ENCODE data around the gene PIGU. TPM values are rescaled to one million over a fixed set of nuclear protein-coding genes. Genes with fewer than 3 reads are reported as not detected.

Gene PIGU
- total and polyA plus RNA-seq, 2 of the 13 experiments (the other 11 are each of a cell fraction or from before 2014, with no cell fraction given): 45.5 to 231 TPM

DNA sequence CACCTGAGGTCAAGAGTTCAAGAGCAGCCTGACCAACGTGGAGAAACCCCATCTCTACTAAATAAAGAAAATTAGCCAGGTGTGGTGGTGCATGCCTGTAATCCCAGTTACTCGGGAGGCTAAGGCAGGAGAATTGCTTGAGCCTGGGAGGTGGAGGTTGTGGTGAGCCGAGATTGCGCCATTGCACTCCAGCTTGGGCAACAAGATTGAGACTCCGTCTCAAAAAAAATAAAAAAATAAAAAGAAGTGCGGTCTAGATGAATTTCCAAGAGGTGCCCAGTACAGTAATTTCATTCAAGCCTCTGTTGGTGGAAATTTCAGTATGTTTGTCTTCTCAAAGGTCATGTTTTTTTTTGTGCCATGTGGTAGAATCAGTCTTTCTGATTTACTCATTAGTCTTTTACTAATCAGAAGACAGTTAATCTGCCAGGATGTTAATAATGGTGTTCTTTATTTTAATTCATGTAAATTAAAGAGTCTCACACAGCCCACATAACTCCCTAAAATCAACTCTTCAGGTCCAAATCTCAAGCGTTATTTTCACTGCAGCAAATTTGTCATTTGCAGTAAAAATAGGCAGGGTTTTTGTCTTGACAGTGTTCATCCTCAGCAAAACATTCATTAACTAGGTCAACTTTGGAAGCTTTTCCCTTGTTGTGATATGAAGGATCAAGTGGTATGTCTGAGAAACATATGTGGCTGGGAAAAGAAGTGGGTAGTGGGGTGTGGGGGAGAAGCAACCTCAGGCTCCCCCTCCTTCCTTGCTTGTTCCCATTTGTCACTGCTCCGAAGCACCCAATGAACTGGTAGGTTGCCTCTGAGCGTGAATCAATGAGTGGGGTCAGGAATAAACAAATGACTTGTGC, 40.6 kb upstream of the PIGU start (continued):
- TF ChIP-seq, protein P1, sequence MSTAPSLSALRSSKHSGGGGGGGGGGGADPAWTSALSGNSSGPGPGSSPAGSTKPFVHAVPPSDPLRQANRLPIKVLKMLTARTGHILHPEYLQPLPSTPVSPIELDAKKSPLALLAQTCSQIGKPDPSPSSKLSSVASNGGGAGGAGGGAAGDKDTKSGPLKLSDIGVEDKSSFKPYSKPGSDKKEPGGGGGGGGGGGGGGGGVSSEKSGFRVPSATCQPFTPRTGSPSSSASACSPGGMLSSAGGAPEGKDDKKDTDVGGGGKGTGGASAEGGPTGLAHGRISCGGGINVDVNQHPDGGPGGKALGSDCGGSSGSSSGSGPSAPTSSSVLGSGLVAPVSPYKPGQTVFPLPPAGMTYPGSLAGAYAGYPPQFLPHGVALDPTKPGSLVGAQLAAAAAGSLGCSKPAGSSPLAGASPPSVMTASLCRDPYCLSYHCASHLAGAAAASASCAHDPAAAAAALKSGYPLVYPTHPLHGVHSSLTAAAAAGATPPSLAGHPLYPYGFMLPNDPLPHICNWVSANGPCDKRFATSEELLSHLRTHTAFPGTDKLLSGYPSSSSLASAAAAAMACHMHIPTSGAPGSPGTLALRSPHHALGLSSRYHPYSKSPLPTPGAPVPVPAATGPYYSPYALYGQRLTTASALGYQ (CRISPR knock-in tag; IDR thresholded peaks at IDR 0.05): peak; percentile 61; the same call in 1 of the 2 replicates
- TF ChIP-seq ZNF367 (CRISPR knock-in tag; IDR thresholded peaks at IDR 0.05; ENCODE audit: borderline replicate concordance): no peak
- TF ChIP-seq CEBPZ (IDR thresholded peaks at IDR 0.05; ENCODE audit: low read length): no peak
- no peak for TF ChIP-seq KLF13 (CRISPR knock-in tag; IDR thresholded peaks at IDR 0.05)
- TF ChIP-seq HDAC6 (IDR thresholded peaks at IDR 0.05; ENCODE audit: low read depth, low read length): no peak
- TF ChIP-seq, protein P2, sequence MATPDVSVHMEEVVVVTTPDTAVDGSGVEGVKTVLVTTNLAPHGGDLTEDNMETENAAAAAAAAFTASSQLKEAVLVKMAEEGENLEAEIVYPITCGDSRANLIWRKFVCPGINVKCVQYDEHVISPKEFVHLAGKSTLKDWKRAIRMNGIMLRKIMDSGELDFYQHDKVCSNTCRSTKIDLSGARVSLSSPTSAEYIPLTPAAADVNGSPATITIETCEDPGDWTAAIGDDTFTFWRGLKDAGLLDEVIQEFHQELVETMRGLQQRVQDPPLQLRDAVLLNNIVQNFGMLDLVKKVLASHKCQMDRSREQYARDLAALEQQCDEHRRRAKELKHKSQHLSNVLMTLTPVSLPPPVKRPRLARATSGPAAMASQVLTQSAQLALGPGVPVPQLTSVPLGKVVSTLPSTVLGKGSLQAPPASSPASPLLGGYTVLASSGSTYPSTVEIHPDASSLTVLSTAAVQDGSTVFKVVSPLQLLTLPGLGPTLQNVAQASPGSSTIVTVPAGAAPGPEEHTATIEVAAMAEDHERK (CRISPR knock-in tag; IDR thresholded peaks at IDR 0.05; ENCODE audit: low read depth): no peak
- TF ChIP-seq MLX (CRISPR knock-in tag; IDR thresholded peaks at IDR 0.05): no peak
- no peak for TF ChIP-seq CTCF (CRISPR knock-in tag; IDR thresholded peaks at IDR 0.05)
- no peak for TF ChIP-seq ZNF616 (CRISPR knock-in tag; IDR thresholded peaks at IDR 0.05; ENCODE audit: low read depth)
- peak; percentile 35; the same call in 1 of the 2 replicates for TF ChIP-seq SIX1 (CRISPR knock-in tag; IDR thresholded peaks at IDR 0.05; ENCODE audit: borderline replicate concordance)
- no peak for TF ChIP-seq ZNF713 (CRISPR knock-in tag; IDR thresholded peaks at IDR 0.05)
- TF ChIP-seq ZMYM2 (CRISPR knock-in tag; IDR thresholded peaks at IDR 0.05): peak; percentile 97
- TF ChIP-seq ZBTB46 (CRISPR knock-in tag; IDR thresholded peaks at IDR 0.05; ENCODE audit: borderline replicate concordance): no peak
- TF ChIP-seq ZFP36L2 (CRISPR knock-in tag; IDR thresholded peaks at IDR 0.05): no peak
- TF ChIP-seq ZNF776 (CRISPR knock-in tag; IDR thresholded peaks at IDR 0.05): no peak
- TF ChIP-seq ZBTB7B (CRISPR knock-in tag; IDR thresholded peaks at IDR 0.05): 0 out of 2 replicates have a peak, but pooled peaks have one; percentile 17
- no peak for TF ChIP-seq GTF3A (CRISPR knock-in tag; conservative IDR thresholded peaks at IDR 0.05)
- peak; percentile 43; the same call in 1 of the 2 replicates for TF ChIP-seq RAD21 (CRISPR knock-in tag; IDR thresholded peaks at IDR 0.05)
